ENCODE results near the gene DGKI. TPM values are rescaled to one million over a fixed set of nuclear protein-coding genes. Genes with fewer than 3 reads are reported as not detected.

The DGKI gene
- total RNA-seq, 1 experiment from 2014 or later: 3.1 TPM

GRCh38 chr7:137687556-137688265 is 159.1 kb downstream of the DGKI start:
- in situ Hi-C loops (cut with HindIII; ENCODE audit: low pct_unique_long_range_greater_than_20kb, low sequenced_read_pairs): no loop called here
- no peak for DNase-seq (ENCODE audit: low read depth, low spot score)

- in situ Hi-C loops (cut with HindIII; ENCODE audit: low pct_unique_long_range_greater_than_20kb, low sequenced_read_pairs): no loop called here
- peak; percentile 21 for DNase-seq (ENCODE audit: low read depth, low spot score)
Observed at GRCh38 chr7:137685433-137686164, 161.2 kb downstream of the DGKI start.

GRCh38 chr7:137684776-137685175 is 162.0 kb downstream of the DGKI start:
- in situ Hi-C loops (cut with HindIII; ENCODE audit: low pct_unique_long_range_greater_than_20kb, low sequenced_read_pairs): no loop called here
- DNase-seq (ENCODE audit: low read depth, low spot score): no peak

GRCh38 chr7:137684316-137684715 is 162.5 kb downstream of the DGKI start:
- DNase-seq (ENCODE audit: low read depth, low spot score): no peak
- in situ Hi-C loops (cut with HindIII; ENCODE audit: low pct_unique_long_range_greater_than_20kb, low sequenced_read_pairs): no loop called here

GRCh38 chr7:137682596-137682995 is 164.2 kb downstream of the DGKI start:
- in situ Hi-C loops (cut with HindIII; ENCODE audit: low pct_unique_long_range_greater_than_20kb, low sequenced_read_pairs): no loop called here
- DNase-seq (ENCODE audit: low read depth, low spot score): no peak

GRCh38 chr7:137681657-137682562 is 164.9 kb downstream of the DGKI start:
- DNase-seq (ENCODE audit: low read depth, low spot score): no peak
- in situ Hi-C loops (cut with HindIII; ENCODE audit: low pct_unique_long_range_greater_than_20kb, low sequenced_read_pairs): no loop called here

GRCh38 chr7:137674551-137675409 is 172.0 kb downstream of the DGKI start:
- no peak for DNase-seq (ENCODE audit: low read depth, low spot score)
- in situ Hi-C loops (cut with HindIII; ENCODE audit: low pct_unique_long_range_greater_than_20kb, low sequenced_read_pairs): no loop called here

GRCh38 chr7:137674048-137674447 is 172.7 kb downstream of the DGKI start:
- no peak for DNase-seq (ENCODE audit: low read depth, low spot score)
- in situ Hi-C loops (cut with HindIII; ENCODE audit: low pct_unique_long_range_greater_than_20kb, low sequenced_read_pairs): no loop called here

- in situ Hi-C loops (cut with HindIII; ENCODE audit: low pct_unique_long_range_greater_than_20kb, low sequenced_read_pairs): no loop called here
- DNase-seq (ENCODE audit: low read depth, low spot score): no peak
Observed at GRCh38 chr7:137671920-137672319, 174.9 kb downstream of the DGKI start.

GRCh38 chr7:137670222-137671064 is 176.3 kb downstream of the DGKI start:
- in situ Hi-C loops (cut with HindIII; ENCODE audit: low pct_unique_long_range_greater_than_20kb, low sequenced_read_pairs): no loop called here
- DNase-seq (ENCODE audit: low read depth, low spot score): no peak

GRCh38 chr7:137669706-137670105 is 177.1 kb downstream of the DGKI start:
- in situ Hi-C loops (cut with HindIII; ENCODE audit: low pct_unique_long_range_greater_than_20kb, low sequenced_read_pairs): no loop called here
- DNase-seq (ENCODE audit: low read depth, low spot score): no peak

GRCh38 chr7:137668404-137668803 is 178.4 kb downstream of the DGKI start:
- in situ Hi-C loops (cut with HindIII; ENCODE audit: low pct_unique_long_range_greater_than_20kb, low sequenced_read_pairs): no loop called here
- no peak for DNase-seq (ENCODE audit: low read depth, low spot score)

- peak; percentile 41 for DNase-seq (ENCODE audit: low read depth, low spot score)
- in situ Hi-C loops (cut with HindIII; ENCODE audit: low pct_unique_long_range_greater_than_20kb, low sequenced_read_pairs): no loop called here
Observed at GRCh38 chr7:137667633-137668387, 179.0 kb downstream of the DGKI start.

- in situ Hi-C loops (cut with HindIII; ENCODE audit: low pct_unique_long_range_greater_than_20kb, low sequenced_read_pairs): no loop called here
- no peak for DNase-seq (ENCODE audit: low read depth, low spot score)
Observed at GRCh38 chr7:137664846-137665245, 181.9 kb downstream of the DGKI start.

- no peak for DNase-seq (ENCODE audit: low read depth, low spot score)
- in situ Hi-C loops (cut with HindIII; ENCODE audit: low pct_unique_long_range_greater_than_20kb, low sequenced_read_pairs): no loop called here
Observed at GRCh38 chr7:137661634-137662033, 185.1 kb downstream of the DGKI start.

All from SK-MEL-5 (cell line).